HG03378 (cell line): ENCODE results near the gene TLCD3B.

Experiments used
- ATAC-seq: cut with Tn5 transposase; IDR thresholded peaks from one replicate; pipeline ENCODE4 v1.9.1; 2021; ENCODE audit warnings: mild to moderate bottlenecking, moderate library complexity; ENCODE audit not compliant: unreplicated experiment

The TLCD3B gene, protein sequence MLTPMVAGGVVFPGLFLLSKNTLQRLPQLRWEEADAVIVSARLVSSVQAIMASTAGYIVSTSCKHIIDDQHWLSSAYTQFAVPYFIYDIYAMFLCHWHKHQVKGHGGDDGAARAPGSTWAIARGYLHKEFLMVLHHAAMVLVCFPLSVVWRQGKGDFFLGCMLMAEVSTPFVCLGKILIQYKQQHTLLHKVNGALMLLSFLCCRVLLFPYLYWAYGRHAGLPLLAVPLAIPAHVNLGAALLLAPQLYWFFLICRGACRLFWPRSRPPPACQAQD

DNA sequence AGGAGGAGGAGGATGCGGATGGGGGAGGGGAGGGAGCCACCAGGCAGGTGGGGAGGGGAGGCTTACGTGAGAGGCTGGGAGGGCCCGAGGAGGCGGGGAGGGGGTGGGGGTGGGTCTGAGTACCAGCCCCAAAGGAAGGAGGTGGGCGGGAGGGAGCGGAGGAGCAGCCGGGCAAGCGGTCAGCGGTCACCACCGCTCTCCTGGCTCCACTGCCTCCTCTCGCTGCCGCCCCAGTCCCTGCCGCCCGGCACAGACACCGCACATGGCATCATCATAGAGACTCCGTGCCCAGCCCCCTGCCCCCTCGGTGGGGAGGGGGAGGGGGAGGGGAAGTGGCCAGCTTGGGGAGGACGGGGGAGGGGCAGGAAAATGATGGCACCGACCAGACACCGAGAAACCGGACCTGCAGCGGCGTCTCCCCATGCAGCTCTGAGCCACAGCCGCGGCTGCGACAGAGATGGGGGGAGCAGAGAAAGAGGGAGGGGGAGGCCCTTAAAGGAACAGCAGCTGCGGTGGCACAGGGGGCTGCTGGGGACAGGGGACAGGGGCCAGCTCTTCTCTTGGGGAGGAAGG lies at the start of gene TLCD3B:
TSS of gene TLCD3B (minus strand) at position 431 of the 573 bp plus-strand sequence. CDS start 744 bp downstream, outside the sequence.
- no peak for ATAC-seq

DNA sequence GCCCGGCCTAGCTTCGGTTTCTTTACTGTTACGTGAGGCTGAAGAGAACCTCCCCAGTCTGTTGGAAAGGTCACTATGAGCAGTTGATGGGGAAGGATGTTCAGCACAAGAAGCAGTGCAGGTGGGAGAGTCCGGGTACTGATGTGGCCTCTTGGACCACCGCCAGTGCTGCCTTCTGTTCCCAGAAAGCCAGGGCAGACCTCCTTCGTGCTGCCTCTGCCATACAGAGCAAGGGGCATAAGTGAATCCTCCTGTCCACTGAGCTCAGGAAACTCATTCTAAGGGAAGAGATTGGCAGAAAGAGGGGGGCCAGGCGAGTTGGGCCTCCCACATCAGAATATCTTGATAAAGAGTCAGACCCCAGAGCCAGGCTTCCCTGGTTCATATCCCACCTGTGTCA lies 48.4 kb upstream of the TLCD3B start:
- ATAC-seq: no peak

DNA sequence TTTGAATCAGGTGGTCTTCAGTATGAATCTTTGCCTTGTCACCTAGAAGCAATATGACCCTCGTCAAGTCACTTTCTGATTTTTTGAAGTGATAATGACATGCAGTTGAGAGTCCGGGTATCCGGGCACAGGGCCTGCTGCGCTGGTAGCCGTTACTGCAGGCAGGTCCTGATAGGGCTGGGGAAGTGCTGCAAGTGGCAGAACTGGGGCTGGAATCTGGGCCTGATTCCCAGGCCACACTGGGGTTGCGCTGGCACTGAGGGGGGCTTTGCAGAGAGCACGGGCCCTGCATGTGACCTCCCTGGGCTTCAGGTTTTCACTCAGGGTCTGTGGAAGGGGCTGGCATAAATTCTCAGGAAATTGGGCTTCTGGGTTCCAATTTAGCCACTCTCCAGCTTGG lies 47.7 kb upstream of the TLCD3B start:
- no peak for ATAC-seq

DNA sequence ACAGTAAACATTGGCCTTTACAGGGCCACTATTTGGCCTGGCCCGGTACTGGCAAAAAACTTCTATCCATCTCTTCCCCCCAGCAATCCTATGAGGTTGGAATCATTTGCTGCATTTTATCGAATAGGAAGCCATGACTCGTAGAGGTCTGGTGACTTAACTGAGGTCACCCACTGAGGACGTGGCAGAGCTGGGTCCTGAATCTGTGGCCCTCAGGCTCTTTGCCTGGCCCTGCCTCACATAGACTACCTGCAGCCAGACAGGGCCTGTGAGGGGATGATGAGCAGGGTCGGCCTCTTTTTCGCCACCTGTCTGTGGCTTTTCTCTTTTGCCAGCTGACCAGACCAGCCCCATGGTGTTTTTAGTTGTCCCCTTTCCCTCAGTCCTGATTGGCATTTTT lies 46.6 kb upstream of the TLCD3B start:
- no peak for ATAC-seq

DNA sequence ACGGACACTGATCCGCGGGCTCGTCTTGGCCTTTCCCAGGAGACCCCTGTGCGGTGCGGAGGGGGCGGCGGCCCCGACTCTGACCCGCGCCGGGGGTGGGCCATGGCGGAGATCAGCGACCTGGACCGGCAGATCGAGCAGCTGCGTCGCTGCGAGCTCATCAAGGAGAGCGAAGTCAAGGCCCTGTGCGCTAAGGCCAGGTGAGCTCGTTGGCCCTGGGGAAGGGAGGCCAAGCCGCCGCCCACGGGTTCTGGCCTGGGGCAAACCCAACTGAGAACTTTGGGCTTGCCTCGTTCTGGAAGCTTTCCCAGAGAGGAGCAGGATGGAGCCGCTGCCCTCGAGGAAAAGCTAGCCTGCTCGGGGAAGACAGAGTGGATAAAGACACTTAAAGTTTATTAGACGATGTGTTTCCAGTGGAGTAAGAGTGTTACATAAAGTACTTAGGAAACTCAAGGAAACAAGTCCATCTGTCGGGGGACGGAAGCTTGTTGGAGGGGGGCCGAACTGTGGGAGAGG lies 45.3 kb upstream of the TLCD3B start:
- ATAC-seq: no peak

DNA sequence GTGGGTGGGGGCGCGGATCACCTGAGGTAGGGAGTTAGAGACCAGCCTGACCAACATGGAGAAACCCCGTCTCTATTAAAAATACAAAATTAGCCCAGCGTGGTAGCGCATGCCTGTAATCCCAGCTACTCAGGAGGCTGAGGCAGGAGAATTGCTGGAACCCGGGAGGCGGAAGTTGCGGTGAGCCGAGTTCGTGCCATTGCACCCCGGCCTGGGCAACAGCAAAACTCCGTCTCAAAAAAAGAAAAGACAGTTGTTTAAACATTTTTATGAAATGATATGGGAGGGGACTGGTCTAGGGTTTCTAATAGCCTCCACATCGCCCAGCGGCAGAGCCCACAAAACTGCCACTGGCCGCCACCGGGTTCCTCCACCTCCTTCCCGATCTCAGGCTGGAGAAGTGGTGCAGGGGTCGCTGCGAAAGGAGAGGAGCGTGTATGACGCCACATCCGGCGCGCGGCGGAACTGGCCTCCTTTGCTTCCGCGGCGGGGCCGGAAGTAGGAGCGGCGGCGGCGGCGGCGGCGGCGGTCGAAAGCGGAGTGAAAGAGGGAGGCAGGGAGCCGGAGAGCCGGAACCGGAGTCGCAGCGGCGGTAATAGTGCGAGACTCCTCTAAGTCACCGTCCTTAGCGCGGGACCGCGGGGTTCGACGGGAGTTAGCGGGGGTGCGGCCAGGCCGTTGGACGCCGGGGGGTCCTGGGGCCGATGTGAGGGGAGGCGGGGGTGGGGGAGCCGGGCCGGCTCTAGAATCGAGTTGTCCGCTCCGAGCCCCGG lies 44.6 kb upstream of the TLCD3B start, which contains the start of gene PPP4C:
TSS of gene PPP4C (plus strand) at position 492 of the 773 bp plus-strand sequence. CDS start 384 bp downstream, outside the sequence.
- no peak for ATAC-seq

DNA sequence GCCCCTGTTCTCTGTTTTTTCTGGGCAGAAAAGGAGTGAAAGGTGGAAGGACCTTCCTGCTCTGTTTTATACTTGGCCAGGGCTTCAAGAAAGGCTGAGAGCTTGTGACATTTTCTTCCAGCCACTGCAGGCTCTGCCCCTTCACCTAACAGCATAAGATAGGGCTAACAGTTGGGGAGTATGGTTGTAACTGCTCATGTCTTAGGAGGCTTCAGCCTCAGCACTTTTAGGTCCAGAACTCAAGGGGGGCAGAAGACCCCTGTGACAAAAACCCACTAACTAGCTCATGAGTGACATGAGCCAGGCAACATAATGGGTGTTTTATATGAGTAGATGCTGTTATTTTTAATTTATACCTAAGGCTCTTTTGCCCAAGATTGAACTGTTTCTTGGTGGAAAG lies 39.4 kb upstream of the TLCD3B start:
- ATAC-seq: no peak

DNA sequence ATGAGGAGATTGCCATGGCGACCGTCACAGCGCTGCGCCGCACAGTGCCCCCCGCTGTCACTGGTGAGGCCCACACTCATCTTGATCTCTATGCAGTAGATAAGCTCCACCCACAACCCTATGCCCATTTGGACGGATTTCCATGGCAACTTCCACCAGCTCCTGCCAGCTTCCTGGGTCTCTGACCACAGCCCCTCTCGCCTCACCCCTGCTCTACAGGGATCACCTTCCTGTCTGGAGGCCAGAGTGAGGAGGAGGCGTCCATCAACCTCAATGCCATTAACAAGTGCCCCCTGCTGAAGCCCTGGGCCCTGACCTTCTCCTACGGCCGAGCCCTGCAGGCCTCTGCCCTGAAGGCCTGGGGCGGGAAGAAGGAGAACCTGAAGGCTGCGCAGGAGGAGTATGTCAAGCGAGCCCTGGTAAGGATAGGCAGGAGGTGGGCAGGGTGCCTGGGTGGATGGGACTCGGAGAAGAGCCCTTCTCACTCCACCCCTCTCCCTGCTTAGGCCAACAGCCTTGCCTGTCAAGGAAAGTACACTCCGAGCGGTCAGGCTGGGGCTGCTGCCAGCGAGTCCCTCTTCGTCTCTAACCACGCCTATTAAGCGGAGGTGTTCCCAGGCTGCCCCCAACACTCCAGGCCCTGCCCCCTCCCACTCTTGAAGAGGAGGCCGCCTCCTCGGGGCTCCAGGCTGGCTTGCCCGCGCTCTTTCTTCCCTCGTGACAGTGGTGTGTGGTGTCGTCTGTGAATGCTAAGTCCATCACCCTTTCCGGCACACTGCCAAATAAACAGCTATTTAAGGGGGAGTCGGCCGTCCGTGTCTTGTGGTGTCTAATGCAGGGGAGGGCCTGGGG lies 38.8 kb upstream of the TLCD3B start:
- ATAC-seq: no peak

DNA sequence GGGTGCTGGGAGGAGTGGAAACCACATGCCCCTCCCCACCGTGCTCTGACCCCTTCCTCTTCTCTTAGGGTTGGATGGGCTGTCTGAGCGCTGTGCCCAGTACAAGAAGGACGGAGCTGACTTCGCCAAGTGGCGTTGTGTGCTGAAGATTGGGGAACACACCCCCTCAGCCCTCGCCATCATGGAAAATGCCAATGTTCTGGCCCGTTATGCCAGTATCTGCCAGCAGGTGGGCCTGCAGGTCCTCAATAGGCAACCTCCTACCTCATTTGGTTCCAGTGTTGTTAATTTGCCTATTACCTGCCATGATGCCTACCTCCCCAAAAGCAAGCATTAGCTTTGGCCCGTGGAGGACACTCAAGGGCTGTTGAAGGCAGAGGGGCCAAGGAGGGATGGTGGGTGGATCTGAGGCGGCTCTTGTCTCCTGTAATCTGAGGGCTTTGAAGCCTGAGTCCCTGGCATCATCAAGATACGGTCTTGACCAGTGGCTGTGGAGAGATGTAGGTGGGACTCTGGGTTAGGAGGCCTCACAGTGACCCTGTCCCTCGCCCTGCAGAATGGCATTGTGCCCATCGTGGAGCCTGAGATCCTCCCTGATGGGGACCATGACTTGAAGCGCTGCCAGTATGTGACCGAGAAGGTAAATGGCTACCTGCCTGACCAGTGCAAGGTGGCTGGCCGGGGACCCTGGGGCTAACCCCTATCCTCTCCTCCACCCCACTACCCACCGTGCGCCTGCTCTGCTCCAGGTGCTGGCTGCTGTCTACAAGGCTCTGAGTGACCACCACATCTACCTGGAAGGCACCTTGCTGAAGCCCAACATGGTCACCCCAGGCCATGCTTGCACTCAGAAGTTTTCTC lies 37.9 kb upstream of the TLCD3B start:
- ATAC-seq: no peak

DNA sequence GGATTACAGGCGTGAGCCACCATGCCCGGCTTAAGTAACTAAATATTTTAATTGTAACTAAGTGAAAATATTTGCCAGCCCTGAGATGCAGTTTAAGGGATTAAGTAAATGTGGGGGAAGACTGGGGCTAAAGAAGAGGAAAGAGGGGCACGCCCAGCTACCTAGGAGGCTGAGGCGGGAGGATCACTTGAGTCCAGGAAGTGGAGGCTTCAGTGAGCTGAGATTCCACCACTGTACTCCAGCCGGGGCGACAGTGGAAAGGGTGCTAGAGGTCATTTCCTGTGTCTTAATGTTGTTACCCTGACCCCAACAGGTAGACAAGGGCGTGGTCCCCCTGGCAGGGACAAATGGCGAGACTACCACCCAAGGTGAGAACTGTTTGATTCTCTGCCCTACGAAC lies 37.3 kb upstream of the TLCD3B start:
- ATAC-seq: no peak

DNA sequence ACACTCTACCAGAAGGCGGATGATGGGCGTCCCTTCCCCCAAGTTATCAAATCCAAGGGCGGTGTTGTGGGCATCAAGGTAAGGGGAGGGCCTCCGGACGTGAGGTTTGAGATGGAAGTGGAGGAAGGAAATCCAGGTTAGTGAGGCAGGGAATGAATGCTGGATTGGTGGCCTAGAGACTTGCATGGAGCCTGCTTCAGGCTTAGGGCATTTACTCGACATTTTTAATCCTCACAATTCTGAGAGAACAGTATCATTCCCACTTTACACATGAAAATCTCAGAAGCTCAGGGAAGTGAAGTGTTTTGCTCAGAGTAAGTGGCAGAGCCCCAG lies 36.5 kb upstream of the TLCD3B start:
- no peak for ATAC-seq

DNA sequence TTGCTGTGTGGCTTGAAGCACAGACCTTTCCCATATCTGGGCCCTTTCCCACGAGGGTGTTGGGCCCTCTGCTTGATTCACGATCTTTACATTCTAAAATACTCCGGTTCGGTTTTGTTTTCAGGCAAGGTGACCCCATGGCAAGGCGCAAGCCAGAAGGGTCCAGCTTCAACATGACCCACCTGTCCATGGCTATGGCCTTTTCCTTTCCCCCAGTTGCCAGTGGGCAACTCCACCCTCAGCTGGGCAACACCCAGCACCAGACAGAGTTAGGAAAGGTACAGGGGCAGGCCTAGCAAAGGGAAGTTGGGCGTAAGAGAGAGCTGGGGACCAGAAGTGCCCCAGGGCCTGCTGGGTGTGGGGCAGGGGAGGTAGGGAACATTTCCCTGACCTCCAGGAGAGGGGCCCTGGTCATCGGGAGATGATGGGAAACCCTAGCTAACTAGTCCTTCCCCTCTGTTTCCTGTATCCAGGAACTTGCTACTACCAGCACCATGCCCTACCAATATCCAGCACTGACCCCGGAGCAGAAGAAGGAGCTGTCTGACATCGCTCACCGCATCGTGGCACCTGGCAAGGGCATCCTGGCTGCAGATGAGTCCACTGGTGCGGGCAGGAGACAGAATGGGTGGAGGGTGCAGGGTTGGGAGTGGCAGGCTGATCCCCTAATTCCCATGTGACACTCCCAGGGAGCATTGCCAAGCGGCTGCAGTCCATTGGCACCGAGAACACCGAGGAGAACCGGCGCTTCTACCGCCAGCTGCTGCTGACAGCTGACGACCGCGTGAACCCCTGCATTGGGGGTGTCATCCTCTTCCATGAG lies 35.9 kb upstream of the TLCD3B start:
- no peak for ATAC-seq

DNA sequence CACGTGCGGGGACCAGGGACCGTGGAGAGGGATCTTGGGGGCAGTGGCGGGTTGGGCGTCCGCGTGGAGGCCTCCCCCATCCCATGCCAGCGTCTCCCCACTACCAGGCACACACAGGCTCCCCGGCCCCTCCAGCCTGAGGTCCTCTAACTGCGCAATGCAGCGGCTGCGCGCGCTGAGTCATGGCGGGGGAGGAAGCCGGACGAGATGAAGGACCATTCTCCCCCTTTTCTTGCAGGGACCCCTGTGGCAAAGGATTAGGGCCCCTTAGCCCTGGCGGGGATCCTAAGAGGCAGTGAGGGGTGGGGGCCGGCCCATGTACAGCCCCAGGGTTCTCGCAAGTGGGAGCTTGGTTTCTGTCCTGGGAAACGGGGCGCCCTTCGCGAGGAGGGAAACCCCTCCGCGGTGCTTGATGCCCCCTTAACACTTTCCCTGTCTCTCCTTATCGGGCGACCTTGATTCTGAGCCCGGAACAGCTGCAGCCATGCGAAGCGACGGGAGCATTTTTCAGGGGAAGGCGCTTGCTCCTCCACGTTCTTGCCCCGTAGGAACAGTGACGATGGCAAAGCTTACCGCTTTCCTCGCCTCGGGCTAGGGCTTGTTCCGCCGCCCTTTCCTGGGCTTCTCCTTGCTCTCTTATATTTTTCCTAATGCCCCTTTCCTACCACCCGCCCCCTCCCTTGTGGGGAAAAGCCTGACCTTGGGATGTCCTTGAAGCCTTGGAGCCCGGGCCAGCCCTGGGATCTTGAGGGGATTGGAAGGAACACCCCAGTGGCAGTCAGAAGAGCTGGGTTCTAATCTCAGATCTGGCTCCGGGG lies 35.1 kb upstream of the TLCD3B start:
- no peak for ATAC-seq

DNA sequence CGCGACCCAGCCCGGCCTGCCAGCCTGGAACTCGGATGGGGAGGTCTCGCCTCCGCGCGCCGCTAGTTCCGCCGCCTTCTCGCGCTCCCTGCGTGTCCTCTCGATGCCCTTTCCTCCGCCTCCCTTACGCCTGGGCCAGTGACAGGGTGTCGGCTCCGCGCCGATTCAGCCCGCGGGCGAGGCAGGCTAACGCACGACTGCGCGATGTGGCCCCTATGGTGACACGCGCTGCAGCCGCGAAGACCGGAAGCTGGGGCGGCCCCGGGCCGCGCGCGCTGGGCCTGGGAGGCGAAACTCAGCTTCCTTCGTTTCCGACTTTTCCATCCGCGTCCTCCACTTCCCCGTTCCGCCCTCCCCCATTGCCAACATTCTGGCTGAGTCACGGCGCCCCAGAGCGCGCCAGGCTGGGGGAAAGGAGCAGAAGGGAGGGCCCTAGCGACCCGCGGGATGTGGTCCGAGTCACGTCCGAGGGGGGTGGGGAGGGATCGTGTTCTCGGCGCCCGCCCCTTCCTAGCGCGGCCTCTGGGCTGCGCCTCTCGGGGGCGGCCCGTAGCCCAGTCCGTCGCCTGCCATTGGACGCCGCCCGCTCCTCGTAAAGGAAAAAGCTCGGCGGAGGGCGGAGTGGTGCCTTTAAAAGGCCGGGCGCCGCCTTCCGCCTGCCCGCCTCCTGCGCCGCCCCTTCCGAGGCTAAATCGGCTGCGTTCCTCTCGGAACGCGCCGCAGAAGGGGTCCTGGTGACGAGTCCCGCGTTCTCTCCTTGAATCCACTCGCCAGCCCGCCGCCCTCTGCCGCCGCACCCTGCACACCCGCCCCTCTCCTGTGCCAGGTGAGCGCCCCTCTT lies 34.3 kb upstream of the TLCD3B start, which contains the start of gene ALDOA:
TSS of gene ALDOA (plus strand) at position 659 of the 841 bp plus-strand sequence. CDS start 1,138 bp downstream, outside the sequence.
- ATAC-seq: peak; percentile 64

DNA sequence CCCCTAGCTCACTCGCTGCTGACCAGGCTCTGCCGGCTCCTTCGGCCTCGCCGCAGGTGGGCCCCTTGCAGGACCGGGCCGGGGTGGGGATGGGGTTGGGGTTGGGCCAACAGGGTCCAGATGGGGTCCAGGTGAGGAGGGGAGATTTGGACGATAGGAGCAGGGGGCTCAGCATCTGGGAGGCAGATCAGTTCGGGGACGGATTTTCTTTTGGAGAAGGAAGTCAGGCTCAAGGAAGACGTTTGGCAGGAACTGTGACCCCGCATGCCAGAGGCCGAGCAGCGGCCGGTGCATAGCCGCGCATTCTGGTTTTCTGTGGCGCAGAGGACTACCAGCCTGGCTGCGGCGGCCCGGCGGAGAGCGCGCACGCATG lies 33.6 kb upstream of the TLCD3B start:
- ATAC-seq: no peak

DNA sequence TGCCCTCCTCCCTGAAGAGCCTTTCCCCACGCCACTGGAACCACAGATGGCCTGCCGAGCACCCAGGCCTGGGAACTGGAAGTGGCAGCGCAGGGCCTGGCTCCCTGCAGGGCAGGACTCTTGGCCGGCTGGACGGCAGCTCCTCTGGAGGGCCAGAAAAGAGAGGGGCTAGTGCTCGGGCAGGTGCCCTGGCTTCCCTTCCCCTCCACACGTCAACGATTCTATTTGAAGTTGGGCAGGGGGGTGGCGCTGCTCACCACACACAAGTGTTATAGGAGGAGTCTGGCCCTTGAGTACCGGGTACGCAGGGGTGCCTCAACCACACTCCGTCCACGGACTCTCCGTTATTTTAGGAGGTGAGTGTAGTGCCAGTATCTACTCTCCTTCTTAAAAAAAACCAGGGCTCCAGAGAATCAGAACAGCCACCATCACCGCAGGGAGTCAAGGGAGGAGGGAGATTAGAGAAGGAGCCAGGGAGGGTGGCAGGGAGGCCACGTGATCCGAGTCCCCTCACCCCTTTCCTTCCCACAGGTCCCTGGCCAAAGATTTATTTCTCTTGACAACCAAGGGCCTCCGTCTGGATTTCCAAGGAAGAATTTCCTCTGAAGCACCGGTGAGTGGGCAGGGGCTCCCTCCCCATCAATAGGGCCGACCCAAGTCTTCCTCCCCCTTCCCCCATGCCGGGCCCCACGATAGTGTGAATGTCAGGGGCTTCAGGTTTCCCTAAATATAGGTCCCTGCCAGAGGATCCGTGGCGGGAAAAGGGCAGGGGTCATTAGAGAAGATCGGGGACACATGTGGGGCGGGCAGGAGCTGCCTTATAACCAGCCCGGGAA lies 33.0 kb upstream of the TLCD3B start:
- peak; percentile 28 for ATAC-seq
